AG04450 (cell line): ENCODE results near the gene C6orf62. TPM values are rescaled to one million over a fixed set of nuclear protein-coding genes. Genes with fewer than 3 reads are reported as not detected.

Experiments
- CTCF ChIA-PET: fragments of 300-600, 350-600 bp; formaldehyde crosslinking; extraction: SDS; loops from one replicate; lab custom pipeline; 2022; ENCODE audit warnings: antibody characterized with exemption, inconsistent platforms; lab: Charles Lee
- POLR2A ChIA-PET: fragments of 350-600 bp; formaldehyde crosslinking; extraction: SDS; loops from one replicate; lab custom pipeline; 2021; ENCODE audit warnings: antibody characterized with exemption, inconsistent platforms; lab: Yijun Ruan, JAX
- DNase-seq: peaks from one replicate; pipeline ENCODE4 v3.0.0-alpha.2; 2011; ENCODE audit warnings: low read depth, low spot score
- H3K27ac ChIP-seq: one replicate; pipeline ENCODE4 v1.5.1; 2012; ENCODE audit warnings: low read depth, low read length, control low read depth
- H3K27me3 ChIP-seq: one replicate; pipeline ENCODE4 v1.6.0; 2012; ENCODE audit warnings: low read length; ENCODE audit not compliant: control insufficient read depth, insufficient read depth
- H3K4me3 ChIP-seq: 2 replicates; pipeline ENCODE4 v1.5.1; 2011; ENCODE audit warnings: mild to moderate bottlenecking, low read depth, low read length, control low read depth
- H3K9me3 ChIP-seq: 2 replicates; pipeline ENCODE4 v1.5.1; 2012; ENCODE audit warnings: low read length; ENCODE audit not compliant: control insufficient read depth, insufficient read depth
- CTCF ChIP-seq: IDR thresholded peaks from 2 replicates; pipeline ENCODE4 v1.5.1; 2011; ENCODE audit warnings: low read depth, low read length, control low read depth, inconsistent platforms
- polyA plus RNA-seq: library from polyadenylated mRNA; depleted of rRNA; stranded (reverse); fragments of >200 nt; gene quantifications from 2 replicates; pipeline ENCODE4 v1.2.3, GENCODE V29; 2011

C6orf62 gene
- polyA plus RNA-seq, 1 experiment, result 111 TPM

GRCh38 chr6:24692848-24693592 is 25.9 kb downstream of the C6orf62 start:
- no peak overlapping the region for H3K27ac ChIP-seq
- no peaks in the 10 kb centered on the region for H3K27me3 ChIP-seq
- CTCF ChIA-PET, result interaction anchor here (0.7 to 8.0 kb wide), 3 partner anchors 111 to 262 kb away, joined by 3 to 127 read pairs (median 4); no protein-coding TSS in a partner anchor
- no peak overlapping the region for H3K4me3 ChIP-seq
- no peak for TF ChIP-seq CTCF
- no peaks in the 10 kb centered on the region for H3K9me3 ChIP-seq
- POLR2A ChIA-PET, result no interaction called here
- DNase-seq, result no peak

DNA sequence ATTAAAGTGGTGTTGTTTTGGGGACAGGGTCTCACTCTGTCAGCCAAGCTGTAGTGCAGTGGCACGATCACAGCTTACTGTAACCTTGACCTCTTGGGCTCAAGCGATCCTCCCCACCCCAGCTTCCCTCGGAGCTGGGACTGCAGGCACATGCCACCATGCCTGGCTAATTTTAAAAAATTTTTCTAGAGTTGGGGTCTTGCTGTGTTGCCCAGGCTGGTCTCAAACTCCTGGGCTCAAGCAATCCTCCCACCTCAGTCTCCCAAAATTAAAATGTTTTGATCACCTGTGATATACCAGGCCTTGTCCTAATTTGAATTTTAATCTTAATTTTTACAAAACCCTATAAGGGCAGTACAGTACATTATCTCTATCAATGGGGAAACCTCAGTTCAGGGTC is 26.5 kb downstream of the C6orf62 start:
- H3K27me3 ChIP-seq, result no peaks in the 10 kb centered on the region
- no peak for TF ChIP-seq CTCF
- DNase-seq, result no peak
- H3K27ac ChIP-seq, result no peak overlapping the region
- H3K9me3 ChIP-seq, result no peaks in the 10 kb centered on the region
- ChIA-PET CTCF (interaction anchor here (1.4 to 8.0 kb wide), 2 partner anchors 110 to 262 kb away, joined by 3 to 127 read pairs; no protein-coding TSS in a partner anchor), POLR2A (no interaction called here)
- H3K4me3 ChIP-seq, result no peak overlapping the region

GRCh38 chr6:24692003-24692402 is 27.0 kb downstream of the C6orf62 start:
- H3K27ac ChIP-seq, result no peak overlapping the region
- TF ChIP-seq CTCF, result no peak
- POLR2A ChIA-PET, result no interaction called here
- H3K4me3 ChIP-seq, result no peak overlapping the region
- no peak for DNase-seq
- CTCF ChIA-PET, result interaction anchor here (1.4 to 8.0 kb wide), 2 partner anchors 110 to 261 kb away, joined by 3 to 127 read pairs; no protein-coding TSS in a partner anchor
- H3K9me3 ChIP-seq, result no peaks in the 10 kb centered on the region
- H3K27me3 ChIP-seq, result no peaks in the 10 kb centered on the region

DNA sequence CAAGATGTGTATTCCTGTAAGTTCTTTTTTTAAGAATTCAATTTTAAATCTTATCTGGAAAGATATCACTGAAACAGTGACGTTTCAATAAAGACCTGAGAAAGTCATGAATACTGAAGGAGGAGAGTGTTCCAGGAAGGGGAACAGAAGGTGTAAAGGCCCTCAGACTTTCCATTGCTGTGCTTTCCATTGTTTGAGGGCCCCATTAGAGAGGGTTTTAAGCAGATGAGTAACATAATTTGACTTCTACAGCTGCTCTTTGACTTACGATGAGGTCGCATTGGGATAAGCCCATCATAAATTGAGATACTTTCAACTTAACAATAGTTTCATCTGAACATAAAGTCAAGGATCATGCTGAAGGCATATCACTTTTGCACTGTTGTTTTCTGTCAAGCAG is 27.4 kb downstream of the C6orf62 start:
- H3K27me3 ChIP-seq, result no peaks in the 10 kb centered on the region
- H3K27ac ChIP-seq, result no peak overlapping the region
- no peaks in the 10 kb centered on the region for H3K9me3 ChIP-seq
- POLR2A ChIA-PET, result no interaction called here
- CTCF ChIA-PET, result interaction anchor here (1.4 to 8.0 kb wide), 2 partner anchors 109 to 261 kb away, joined by 3 to 127 read pairs; no protein-coding TSS in a partner anchor
- DNase-seq, result no peak
- TF ChIP-seq CTCF, result no peak
- no peak overlapping the region for H3K4me3 ChIP-seq

GRCh38 chr6:24690593-24690992 is 28.4 kb downstream of the C6orf62 start:
- no peak overlapping the region for H3K4me3 ChIP-seq
- ChIA-PET CTCF (interaction anchor here (1.9 to 8.0 kb wide), 3 partner anchors 107 to 109 kb away, joined by 11 to 127 read pairs (median 15); no protein-coding TSS in a partner anchor), POLR2A (no interaction called here)
- no peak overlapping the region for H3K27ac ChIP-seq
- no peaks in the 10 kb centered on the region for H3K9me3 ChIP-seq
- DNase-seq, result no peak
- no peak for TF ChIP-seq CTCF
- H3K27me3 ChIP-seq, result no peaks in the 10 kb centered on the region
